ENCODE results near the gene FMR1NB.

- TF ChIP-seq POLR2A (IDR thresholded peaks at IDR 0.05) (no peak), CTCF (IDR thresholded peaks at IDR 0.05) (no peak)
Measured at GRCh38 chrX:148067285-148067684, 86.1 kb downstream of the FMR1NB start.
